Testis (tissue), 2 donors: Measurements from ENCODE around the gene SMIM32.

ENCODE experiments used
- CTCF ChIP-seq, 3 experiments: fragments of 450-650 bp in 2 of 3; fragments of 200-600 bp in 1 of 3; sonication (generic) in 1 of 3; IDR thresholded peaks; one replicate each; pipeline ENCODE4 v1.5.1; 2016 to 2019; ENCODE audit warnings: antibody characterized with exemption in 3 of 3, mild to moderate bottlenecking in 2 of 3, moderate library complexity in 1 of 3
- POLR2A ChIP-seq: fragments of 450-650 bp; IDR thresholded peaks from one replicate; pipeline ENCODE4 v1.6.1; 2017; ENCODE audit warnings: antibody characterized with exemption, mild to moderate bottlenecking, moderate library complexity

- TF ChIP-seq POLR2A (no peak), CTCF (IDR thresholded peaks at IDR 0.05) (no peak)
These were observed 49.2 kb upstream of the SMIM32 start for GRCh38 chr5:136242136-136242535.
